ENCODE measurements around the gene ABL1. TPM values are rescaled to one million over a fixed set of nuclear protein-coding genes. Genes with fewer than 3 reads are reported as not detected.

Gene ABL1
- total RNA-seq, 1 donor from 2014 or later: 35.1 TPM

DNA sequence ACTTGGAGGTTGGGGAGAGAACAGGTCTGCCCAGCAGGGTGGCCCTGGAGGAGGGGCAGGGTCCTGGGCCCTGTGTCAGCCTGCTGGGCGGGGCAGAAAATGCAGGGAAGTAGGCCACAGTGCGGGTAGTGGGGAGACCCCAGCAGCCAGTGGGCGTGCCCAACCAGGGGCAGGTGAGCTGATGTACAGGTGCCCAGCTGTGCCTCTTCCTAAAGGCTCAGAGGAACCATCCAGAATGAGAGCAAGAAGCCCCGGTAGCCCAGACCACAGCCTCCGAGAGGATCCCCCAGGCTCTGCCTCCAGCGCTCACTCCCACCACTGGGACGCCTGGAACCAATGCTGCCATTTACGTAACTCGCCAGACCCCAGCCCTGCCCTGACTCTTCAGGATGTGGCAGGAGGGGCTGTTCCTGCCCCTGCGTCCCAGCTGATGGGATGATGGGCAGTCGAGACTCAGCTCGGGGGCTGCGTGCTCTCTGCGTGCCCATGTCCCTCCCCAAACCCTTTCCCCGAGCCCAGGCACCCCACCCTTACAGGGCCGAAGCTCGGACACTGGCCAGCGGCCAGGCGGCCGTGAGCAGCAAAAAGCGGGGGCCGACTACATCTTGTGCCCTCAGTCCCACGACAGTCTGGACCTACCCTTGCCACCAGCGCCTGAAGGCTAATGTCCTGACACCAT, 79.5 kb downstream of the ABL1 start:
- intact Hi-C loops (cut with micrococcal nuclease): no loop called here

DNA sequence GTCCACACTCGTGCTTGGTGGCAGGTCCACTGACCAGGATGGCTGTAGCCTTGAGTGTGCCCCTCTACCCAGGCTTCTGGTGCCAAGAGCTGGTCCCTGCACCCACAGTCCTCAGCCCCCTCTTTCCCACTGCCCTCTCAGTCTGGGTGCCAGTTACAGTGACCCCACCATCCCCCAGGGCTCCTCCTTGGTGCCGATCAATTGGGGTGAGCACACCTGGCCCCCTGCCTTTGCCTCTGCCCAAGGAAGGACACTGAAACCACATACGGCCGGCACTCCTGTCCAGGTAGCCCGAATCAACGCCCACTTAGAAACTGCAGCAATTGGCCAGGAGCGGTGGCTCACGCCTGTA, 80.0 kb downstream of the ABL1 start:
- intact Hi-C loops (cut with micrococcal nuclease): no loop called here

DNA sequence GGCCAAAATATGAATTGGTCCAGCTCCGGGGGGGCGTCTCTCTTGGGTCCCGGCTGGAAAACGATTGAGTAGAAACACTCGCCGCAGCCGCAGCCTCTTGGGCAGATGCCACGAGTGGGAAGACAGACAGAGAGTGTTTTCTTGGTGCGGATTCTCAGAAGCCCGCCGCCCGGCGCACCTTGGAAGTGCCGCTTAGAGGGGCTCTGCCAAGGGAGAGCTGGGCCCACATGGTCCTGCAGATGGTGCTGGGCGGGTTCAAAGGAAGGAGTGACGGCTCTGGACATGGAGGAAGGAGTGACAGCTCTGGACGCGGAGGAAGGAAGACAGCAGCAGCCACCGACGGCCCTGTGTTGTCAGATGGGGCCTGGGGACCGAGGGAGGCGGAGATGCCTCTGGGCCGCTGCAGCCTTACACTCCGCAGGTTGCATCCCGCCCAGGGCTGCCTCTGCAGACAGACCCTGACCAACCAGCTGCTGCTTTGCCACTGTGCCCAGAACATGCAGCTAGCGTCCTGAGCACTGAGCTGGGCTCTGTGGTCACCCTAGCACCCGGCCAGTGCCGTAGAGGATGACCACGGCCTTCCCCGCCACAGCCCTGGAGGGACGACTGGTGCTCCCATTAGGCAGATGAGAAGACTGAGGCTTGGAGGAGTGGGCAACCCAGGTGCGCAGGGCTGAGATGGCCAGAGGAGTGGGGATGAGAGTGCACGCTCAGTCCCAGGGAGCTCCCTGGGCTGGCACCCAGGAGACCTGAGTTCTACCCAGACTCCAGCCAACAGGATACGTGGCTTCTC, 82.3 kb downstream of the ABL1 start:
- intact Hi-C loops (cut with micrococcal nuclease): no loop called here

DNA sequence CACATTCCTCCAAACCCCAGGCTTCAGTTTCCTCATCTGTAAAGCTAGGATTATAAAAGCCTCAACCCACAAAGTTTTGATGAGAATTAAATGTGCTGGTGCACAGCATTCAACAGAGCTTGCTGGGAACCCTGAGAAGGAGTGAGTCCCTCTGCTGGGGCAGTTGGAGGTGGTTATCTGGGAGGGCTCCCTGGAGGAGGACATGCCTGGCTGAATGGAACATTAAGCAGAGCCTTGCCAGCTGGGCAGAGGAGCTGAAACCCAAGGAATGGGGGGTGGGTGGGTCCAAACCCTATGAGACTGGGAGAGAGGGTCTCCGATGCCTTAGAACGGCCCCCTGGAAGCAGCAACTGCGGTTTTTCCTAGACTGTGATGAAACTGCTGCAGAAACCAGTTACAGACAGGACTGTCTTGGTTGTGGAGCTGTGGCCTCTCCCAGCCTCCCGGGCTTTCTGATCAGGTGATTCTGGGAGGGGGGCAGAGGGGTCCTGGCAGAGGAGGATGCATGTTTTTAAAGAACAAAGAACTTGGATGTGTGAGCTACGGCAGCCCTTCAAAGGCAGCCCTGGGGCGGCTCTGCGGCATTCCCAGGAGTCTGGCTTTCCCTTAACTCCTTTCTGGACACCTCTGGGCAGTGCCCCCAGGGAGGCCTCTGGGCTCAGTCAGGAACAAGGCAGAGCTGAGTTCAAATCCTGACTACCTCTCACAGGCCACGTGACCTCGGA, 83.2 kb downstream of the ABL1 start:
- intact Hi-C loops (cut with micrococcal nuclease): no loop called here

DNA sequence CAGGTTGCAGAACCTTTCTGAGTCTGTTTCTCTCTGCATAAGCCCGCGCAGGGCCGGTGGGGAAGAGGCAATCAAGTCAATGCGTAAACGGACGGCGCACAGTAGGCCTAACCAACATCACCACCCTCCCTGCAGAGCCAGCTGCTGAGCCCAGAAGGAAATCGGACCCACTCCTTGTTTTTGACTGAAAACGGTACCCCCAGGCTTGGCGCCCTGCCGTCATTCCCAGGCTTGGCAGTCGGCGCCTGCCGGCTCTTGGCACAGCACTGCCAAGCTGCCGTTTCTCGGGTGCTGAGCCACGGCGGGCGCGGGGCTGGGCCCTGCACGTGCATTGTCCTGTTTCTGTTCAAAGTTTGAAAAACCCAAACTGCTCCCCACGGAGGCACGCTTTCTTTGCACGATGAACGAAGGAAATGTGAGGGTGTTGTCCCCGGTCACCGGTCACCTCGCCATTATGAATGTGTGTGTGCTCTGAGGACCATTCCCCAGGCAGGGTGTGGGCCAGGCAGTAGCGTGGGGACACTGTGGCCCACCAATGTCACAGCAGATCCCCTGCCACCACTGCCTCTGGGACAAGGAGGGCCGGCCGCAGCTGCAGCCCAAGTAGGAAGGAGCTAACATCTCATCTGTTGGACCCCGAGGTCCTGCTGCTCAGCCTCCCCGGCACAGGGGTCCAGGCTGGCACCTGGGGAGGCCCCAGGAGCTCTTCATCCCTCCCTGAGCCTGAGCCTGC, 83.9 kb downstream of the ABL1 start:
- intact Hi-C loops (cut with micrococcal nuclease): no loop called here

DNA sequence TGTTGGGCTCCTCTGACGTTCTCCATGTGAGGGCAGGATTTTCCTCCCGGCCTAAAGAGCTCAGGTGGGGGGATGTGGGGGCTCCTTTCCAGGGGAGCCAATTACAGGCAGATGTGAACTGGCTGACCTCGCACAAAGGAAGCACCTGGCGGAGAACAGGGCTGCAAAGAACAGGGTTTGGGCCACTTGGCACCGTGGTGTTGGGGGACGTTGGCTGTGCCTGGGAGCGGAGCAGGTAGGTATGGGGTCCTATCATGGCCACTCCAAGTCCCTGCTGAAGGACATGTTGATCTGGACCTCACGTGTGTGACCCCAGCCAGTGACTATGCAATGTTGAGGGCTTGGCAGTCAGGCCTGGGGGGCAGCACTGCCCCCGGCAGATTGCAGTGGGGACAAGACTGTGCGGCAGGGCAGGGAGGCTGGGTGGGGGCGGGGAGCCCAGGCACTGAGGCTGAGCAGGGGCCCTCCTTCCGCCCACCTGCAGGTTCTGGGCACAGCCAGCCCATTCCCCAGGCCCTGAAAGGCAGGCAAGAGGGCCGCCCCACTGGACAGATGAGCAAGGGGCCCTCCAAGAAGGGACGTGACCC, 84.6 kb downstream of the ABL1 start:
- intact Hi-C loops (cut with micrococcal nuclease): no loop called here

DNA sequence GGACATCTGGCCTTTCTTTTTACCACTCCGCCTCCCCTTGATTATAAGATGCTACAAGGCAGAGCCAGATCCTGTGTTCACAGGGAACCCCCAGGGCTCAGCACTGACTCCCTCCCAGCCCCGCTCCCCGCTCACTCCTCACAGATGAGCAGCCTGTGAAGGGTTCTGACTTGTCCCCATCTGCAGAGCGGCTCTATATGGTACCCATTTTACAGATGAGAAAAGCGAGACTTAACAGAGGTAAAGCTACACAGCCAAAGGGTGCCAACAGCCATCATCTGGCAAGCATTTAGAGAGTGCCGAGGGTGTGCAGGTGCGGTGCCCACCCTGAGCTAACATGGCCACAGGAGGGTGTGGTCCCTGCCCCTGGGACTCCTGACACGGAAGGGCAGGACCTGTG, 85.2 kb downstream of the ABL1 start:
- intact Hi-C loops (cut with micrococcal nuclease): no loop called here

DNA sequence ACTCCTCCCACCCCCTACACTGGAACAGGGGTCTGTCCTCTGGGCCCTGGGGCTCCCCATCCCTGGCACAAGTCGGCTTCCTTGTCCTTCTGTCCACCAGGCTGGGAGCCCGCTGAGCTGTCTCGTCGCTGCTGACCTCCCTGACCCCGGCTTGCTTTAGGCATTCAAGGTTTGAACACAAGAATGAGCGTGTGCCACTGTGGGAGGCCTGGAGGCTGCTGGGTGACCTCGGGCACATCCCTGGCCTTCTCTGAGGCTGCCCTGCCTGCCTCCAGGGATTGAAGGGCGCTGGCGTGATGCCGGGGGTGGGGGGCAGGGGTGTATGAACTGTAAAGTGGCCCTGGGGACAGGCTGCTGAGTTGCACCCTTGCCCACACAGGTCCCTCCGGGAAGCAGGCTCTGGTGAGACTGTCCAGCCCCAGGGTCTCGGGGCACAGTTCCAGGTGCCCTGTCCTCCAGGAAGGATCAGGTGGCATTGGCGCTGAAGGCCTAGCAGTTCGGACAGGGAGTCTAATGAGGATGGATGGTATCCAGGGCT, 85.8 kb downstream of the ABL1 start:
- intact Hi-C loops (cut with micrococcal nuclease): no loop called here

DNA sequence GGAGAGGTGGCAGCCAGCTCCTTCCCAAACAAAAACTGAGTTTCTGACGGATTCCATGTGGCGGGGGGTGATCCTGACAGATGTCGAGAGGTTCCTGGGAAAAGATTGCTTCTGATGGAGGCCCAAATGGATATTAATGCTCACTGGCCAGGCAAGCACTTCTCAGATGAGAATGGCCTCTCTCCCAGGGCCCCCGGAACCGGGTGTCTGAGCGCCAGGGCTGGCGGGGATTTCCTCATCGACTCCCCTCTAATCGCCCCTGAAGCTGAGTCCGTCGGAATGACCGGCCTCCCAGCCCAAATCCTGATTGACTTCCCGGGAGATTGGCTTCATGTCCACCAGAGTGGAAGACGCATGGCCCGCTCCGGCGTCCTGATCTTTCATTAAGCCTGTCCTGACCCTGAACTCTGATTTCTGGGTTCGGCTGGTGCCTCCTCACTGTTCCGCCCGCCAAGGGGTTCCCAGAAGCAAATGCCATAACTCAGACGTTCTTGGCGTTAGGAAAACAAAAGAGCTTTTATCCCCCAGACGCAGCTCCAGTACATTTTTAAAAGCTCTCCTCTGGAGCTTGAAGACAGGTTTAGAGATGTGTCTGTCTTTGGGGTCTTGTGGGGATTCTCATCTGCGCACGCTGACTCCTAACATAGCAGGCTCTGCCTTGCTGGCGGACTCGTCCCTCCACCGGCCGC, 86.4 kb downstream of the ABL1 start:
- intact Hi-C loops (cut with micrococcal nuclease): no loop called here

DNA sequence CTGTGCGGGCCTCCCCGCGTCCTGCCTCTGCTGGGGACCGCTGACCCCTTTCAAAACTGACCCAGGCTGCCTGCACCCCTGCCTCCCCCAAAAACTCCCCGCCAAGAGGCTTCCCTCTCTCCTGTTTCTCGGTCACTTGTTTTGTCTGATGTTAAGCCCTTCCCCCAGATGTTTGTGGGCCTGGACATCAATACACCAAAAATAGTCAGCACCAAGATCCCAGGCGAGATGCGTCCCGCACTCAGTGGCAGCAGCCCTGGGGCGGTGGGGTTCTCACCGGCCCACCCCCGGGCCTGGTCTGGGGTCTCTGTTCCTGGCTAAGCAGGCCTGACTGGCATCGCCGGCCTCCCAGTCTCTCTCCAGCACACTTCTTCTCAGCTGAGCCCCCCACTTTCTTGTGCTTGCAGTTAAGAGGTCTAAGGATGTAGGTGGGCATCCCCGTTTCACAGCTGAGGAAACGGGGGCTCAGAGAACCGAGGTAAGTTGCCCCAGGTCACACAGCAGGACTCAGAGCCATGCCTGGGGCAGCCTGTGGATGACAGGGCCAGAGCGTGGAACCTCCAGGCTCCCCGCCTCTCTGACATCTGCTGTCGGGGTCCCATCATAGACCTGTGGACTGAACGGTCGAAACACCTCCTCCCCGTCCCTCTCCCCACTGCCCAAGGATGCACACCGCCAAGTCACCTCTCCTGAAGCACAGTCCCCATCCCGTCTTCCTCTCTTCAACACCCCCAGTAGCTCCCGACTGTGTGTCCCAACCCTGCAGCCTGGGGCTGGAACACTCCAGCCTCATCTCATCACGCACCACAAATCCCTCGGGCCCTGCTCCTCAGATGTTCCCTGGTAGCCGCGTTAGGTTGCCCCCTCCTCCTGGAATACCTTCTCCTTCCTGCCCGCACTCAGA, 87.2 kb downstream of the ABL1 start:
- intact Hi-C loops (cut with micrococcal nuclease): no loop called here

DNA sequence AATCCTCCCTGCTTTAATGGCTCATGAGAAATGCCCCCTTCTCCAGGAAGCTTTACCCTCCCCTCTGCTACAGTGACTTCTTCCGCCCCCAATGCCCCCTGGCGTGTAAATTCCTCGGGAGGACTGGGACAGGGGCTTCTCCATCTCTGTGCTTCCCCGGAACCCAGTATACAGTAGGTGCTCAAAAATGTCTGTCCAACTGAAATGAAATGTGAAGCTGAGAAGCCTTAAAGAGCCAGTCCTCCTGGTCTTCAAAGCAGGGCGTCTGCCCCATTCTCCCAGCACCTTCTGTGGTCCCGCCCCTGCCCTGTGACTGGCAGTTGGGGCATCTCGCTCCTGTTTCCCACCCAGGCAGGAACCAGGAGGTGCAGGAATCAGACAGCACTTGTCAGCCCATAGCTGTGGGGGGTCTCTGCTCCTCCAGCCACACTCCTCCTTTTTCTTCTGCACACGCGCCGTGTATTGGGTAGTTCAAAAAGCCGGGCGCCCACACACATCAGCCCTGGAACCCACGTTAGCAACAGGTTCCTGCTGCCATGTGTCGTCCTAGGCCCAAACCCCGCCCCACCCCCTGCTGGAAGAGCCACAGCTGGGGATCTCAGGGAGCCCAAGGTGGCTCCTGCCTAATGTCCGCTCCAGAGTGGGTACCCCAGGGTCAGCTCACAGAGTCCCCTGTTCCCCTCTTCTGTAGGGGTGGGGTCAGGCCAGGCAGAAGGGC, 88.0 kb downstream of the ABL1 start:
- intact Hi-C loops (cut with micrococcal nuclease): no loop called here

DNA sequence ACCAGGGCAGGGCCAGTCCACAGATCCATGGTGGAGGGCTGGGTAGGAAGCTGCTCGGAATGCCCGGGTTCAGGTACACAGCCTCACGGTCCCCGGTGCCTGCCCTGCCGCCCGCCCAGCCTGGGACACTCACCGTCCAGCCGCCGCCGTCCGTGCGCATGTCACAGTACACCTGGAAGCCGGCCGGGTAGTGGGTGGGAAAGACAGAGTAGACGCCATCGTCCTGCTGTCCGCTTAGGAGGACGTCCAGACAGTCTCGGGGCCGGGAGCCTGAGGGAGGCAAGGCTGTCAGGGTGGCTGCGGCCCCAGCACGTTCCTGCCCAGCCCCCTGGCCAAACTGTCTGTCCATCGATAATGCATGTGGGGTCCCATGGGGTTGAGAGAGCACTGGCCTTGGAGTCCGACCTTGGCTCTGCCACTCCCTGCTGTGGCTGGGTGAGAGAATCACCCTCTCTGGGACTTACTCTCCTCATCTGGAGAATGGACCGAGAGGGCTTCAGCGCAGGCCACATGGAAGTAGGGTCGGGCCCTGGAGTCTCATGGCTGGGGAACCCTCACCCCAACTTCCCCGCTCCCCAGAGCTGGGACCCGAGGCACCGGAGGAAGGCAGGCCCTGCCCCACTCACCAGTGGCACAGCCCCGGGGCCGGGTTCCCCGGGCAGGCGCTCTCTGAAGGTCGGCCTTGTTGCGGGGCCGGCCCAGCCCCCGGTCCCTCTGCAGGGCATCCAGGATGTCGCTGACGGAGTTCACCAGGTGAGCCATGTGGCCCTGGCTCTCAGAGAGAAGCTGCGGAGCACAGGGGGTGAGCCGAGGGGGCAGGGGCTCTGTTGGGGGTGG, 88.8 kb downstream of the ABL1 start:
- intact Hi-C loops (cut with micrococcal nuclease): no loop called here

DNA sequence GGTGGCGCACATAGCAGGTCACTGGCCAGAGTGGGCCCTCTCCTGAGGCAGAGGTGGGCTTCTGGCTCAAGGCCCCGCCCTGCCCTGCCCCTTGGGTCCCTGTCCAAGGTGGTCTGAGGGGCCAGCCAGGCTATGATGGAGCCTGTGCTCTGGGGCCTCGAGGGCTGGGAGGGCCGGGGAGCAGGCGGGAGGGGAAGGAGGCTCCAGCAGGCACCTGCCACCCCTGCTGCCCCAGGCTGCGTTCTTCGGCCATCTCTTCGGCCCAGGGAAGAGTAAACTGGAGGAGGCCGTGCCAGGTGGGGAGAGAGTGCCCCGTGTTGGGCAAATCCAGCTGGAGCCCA, 89.4 kb downstream of the ABL1 start:
- intact Hi-C loops (cut with micrococcal nuclease): no loop called here

DNA sequence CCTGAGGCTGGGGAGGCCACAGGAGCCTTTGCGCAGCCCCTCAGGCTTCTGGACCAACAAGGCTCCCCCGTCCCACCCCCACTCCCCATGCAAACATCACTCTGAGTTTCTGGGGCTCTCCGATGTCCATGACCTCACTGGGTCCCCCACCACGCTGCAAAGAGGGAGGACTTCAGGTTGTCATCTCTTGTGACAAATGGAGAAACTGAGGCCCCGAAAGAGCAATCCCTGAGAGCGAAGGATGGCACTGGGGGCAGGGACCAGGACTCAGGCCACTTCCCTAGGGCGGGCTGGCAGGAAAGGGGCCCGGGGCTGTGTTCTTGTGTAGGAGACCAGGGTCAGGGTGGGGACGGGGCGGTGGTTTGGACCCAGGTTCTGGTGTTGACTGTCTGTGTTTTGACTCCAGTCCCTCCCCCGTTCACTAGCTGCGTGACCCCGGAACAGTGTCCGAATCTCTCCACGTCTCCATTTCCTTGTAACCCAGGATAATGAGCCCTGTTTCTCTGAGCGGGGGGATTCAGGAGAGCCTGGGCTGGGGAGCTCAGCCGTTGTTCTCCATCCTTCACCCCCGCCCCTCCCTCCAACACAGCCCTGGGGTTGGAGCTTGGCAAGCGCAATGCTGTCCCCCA, 90.1 kb downstream of the ABL1 start:
- intact Hi-C loops (cut with micrococcal nuclease): no loop called here

DNA sequence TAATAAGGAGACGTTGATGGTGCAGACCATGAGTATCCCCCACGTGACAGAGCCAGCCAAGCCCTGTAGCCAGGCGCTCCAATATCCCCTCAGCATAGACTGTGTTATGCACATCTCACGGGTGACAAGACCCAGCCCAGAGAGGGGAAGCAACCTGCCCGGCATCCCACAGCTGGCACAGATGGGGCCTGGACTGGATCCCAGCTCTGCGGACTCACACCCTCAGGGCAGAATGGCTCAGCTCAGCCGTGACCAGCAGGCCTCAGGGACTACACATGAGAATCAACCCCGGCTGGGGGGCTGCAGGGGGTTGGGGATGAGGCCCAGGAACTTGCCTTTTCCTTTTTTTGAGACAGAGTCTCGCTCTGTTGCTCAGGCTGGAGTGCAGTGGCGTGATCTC, 92.3 kb downstream of the ABL1 start:
- intact Hi-C loops (cut with micrococcal nuclease): no loop called here

DNA sequence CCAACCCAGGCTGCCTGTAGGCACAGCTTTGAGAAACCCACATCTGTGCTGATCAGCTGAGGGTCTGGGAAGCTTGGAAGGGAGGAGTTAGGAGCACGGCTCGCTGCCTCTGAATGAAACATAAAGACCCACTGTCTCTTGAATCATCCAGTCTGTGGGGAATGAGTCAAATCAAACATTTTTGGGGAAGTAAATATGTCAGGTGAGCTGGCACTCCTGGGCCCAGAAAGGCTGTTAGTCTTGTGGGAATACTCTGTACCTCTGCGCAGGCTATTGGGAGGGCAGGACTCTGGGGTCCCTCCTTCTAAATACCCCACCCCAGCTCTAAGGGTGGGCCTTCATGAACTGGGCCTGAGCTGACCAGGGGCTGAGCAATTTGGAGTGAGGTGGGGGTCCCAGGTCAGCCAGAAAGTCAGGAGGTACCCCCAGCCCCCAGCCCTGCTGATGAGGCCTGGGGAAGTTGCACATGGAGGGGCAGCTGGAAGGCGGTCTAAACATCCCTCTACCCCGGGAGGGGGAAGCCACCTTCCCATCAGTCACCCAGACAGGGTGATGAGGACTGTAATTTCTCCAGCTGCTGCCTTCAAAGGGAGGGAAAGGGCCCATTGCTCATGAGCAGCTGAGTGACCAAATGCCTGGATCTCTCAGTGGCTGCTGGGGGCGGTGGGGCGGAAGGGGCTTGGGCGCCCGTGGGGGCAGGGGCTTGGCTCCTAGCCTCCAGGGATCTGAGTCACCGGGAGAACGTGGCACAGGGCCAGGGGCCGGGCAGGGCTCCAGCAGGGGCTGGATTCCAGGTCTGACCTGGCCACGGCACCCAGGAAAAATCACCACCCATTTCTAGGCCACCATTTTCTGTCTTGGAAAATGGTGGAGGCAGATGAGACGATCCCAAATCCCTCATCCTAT, 93.2 kb downstream of the ABL1 start:
- intact Hi-C loops (cut with micrococcal nuclease): no loop called here
